ENCODE data around the gene ERVFRD-1.
A peak's percentile ranks its signal among the peaks of the same experiment; 100 is the strongest.

Gene ERVFRD-1

DNA sequence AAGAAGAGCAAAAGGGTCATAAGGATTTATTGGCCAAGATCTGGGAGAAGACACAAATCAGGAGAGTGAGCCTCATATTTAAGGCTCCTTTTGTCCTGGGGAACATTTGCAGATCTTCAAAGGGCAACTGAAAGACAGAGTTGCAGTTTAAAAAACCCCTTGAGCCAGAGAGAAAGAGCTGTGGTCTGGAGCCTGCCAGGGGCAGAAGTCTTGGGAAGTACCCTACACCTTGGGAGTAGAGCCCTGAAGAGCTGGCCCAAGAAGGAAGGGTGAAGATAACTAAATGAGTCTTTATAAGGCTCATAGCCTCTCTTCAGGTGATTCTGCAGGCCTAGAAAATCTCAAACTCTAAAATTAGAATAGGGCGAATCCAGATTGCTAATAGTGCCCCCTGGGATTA, 40.0 kb upstream of the ERVFRD-1 start:
- TF ChIP-seq, protein P1, sequence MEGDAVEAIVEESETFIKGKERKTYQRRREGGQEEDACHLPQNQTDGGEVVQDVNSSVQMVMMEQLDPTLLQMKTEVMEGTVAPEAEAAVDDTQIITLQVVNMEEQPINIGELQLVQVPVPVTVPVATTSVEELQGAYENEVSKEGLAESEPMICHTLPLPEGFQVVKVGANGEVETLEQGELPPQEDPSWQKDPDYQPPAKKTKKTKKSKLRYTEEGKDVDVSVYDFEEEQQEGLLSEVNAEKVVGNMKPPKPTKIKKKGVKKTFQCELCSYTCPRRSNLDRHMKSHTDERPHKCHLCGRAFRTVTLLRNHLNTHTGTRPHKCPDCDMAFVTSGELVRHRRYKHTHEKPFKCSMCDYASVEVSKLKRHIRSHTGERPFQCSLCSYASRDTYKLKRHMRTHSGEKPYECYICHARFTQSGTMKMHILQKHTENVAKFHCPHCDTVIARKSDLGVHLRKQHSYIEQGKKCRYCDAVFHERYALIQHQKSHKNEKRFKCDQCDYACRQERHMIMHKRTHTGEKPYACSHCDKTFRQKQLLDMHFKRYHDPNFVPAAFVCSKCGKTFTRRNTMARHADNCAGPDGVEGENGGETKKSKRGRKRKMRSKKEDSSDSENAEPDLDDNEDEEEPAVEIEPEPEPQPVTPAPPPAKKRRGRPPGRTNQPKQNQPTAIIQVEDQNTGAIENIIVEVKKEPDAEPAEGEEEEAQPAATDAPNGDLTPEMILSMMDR (IDR thresholded peaks at IDR 0.05; ENCODE audit: low read depth, low read length, missing control alignments) = no peak
- H3K4me3 ChIP-seq (ENCODE audit: low read depth, low read length) = no peak overlapping the region
- no peak for DNase-seq
- H3K27ac ChIP-seq = no peak overlapping the region
- H3K36me3 ChIP-seq (replicated peaks) = no peaks in the 10 kb centered on the region
- H3K27me3 ChIP-seq (replicated peaks) = no peaks in the 10 kb centered on the region
- in situ Hi-C loops (cut with HindIII; ENCODE audit: low pct_ligation_motif_present, low sequenced_read_pairs) = no loop called here

GRCh38 chr6:11149551-11149950, 38.0 kb upstream of the ERVFRD-1 start:
- TF ChIP-seq, protein P1 (IDR thresholded peaks at IDR 0.05; ENCODE audit: low read depth, low read length, missing control alignments) = no peak
- in situ Hi-C loops (cut with HindIII; ENCODE audit: low pct_ligation_motif_present, low sequenced_read_pairs) = no loop called here
- no peak overlapping the region for H3K4me3 ChIP-seq (ENCODE audit: low read depth, low read length)

DNA sequence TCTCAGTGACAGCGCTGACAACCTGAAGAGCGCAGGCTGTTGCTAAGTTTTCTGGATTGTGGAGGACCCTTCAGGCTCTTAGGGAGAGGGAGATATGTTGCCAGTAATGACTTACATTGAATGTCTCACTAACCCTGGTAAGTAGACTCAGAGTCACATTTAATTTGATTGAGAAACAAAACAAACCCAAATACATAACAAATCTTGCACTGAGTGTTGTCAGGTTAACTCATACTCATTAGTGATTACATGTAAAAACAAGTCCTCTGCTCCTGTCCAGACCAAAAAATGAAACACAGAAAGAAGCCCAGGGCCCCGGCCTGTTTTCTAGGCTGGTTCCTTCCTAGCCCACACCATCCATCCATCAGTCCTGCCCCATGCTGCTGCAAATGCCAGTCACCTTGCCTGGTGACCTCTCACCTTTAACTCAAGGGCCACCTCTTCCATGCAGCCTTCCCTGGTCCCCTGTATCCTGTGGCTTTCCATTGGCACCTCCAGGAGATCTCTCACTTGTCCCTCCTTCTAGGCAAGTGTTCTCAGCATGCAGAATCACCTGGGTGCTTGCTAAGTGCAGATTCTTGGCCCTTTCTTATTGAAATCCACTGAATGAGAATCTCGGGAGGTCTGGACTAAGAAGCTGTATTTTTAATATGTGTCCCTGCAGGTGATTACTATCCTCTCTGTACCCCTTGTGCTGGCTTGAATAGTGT, 34.7 kb upstream of the ERVFRD-1 start:
- in situ Hi-C loops (cut with HindIII; ENCODE audit: low pct_ligation_motif_present, low sequenced_read_pairs) = no loop called here
- Histone ChIP-seq H3K36me3 (replicated peaks) (no peaks in the 10 kb centered on the region), H3K27ac (no peak overlapping the region), H3K27me3 (replicated peaks) (no peaks in the 10 kb centered on the region), H3K4me3 (ENCODE audit: low read depth, low read length) (no peak overlapping the region)
- no peak for DNase-seq
- TF ChIP-seq, protein P1 (IDR thresholded peaks at IDR 0.05; ENCODE audit: low read depth, low read length, missing control alignments) = no peak

More at GRCh38 chr6:11149551-11149950, 38.0 kb upstream of the ERVFRD-1 start:
- Histone ChIP-seq H3K36me3 (replicated peaks) (no peaks in the 10 kb centered on the region), H3K27ac (no peak overlapping the region), H3K27me3 (replicated peaks) (no peaks in the 10 kb centered on the region)
- no peak for DNase-seq

GRCh38 chr6:11144393-11144851, 32.9 kb upstream of the ERVFRD-1 start:
- in situ Hi-C loops (cut with HindIII; ENCODE audit: low pct_ligation_motif_present, low sequenced_read_pairs) = no loop called here

GRCh38 chr6:11143394-11144371, 32.2 kb upstream of the ERVFRD-1 start:
- in situ Hi-C loops (cut with HindIII; ENCODE audit: low pct_ligation_motif_present, low sequenced_read_pairs) = no loop called here
- peak overlapping the region; percentile 63 for H3K27ac ChIP-seq

More at GRCh38 chr6:11144393-11144851, 32.9 kb upstream of the ERVFRD-1 start:
- no peaks in the 10 kb centered on the region for H3K36me3 ChIP-seq (replicated peaks)
- H3K27me3 ChIP-seq (replicated peaks) = no peaks in the 10 kb centered on the region
- peak overlapping the region; percentile 63 for H3K27ac ChIP-seq
- no peak overlapping the region for H3K4me3 ChIP-seq (ENCODE audit: low read depth, low read length)
- TF ChIP-seq, protein P1 (IDR thresholded peaks at IDR 0.05; ENCODE audit: low read depth, low read length, missing control alignments) = peak; percentile 98
- DNase-seq = peak; percentile 68

More at GRCh38 chr6:11143394-11144371, 32.2 kb upstream of the ERVFRD-1 start:
- DNase-seq = peak; percentile 97
- TF ChIP-seq, protein P1 (IDR thresholded peaks at IDR 0.05; ENCODE audit: low read depth, low read length, missing control alignments) = no peak
- no peak overlapping the region for H3K4me3 ChIP-seq (ENCODE audit: low read depth, low read length)
- H3K36me3 ChIP-seq (replicated peaks) = no peaks in the 10 kb centered on the region
- H3K27me3 ChIP-seq (replicated peaks) = no peaks in the 10 kb centered on the region

Data from brain microvascular endothelial cell (primary cell).